Measurements from ENCODE around the gene SETBP1. TPM values are rescaled to one million over a fixed set of nuclear protein-coding genes. Genes with fewer than 3 reads are reported as not detected.

The SETBP1 gene
- total RNA-seq, 1 experiment from 2014 or later: 0.05 TPM

GRCh38 chr18:45046228-45046627 lies 365.5 kb downstream of the SETBP1 start:
- intact Hi-C loops (cut with micrococcal nuclease): no loop called here
- POLR2A ChIA-PET: no interaction called here
- H3K4me2 ChIP-seq (ENCODE audit: low read length): no peak overlapping the region
- ATAC-seq: no peak
- no peaks in the 10 kb centered on the region for H3K9me2 ChIP-seq (ENCODE audit: insufficient read depth)
- no peaks in the 10 kb centered on the region for H3K79me2 ChIP-seq (ENCODE audit: insufficient read depth, low read length)
- no peak overlapping the region for H2AFZ ChIP-seq (ENCODE audit: low read depth, low read length, poor library complexity, severe bottlenecking)
- H3K4me3 ChIP-seq (replicated peaks in 1 of 2; ENCODE audit: low read depth in 1 of 2, low read length in 2 of 2): no peak overlapping the region
- no peaks in the 10 kb centered on the region for H3K36me3 ChIP-seq (ENCODE audit: control insufficient read depth in 1 of 2, insufficient read depth in 2 of 2, low read length in 2 of 2)
- CTCF ChIA-PET: no interaction called here
- H4K20me1 ChIP-seq (ENCODE audit: insufficient read depth): no peaks in the 10 kb centered on the region
- no peak for DNase-seq (ENCODE audit: low read depth, low spot score)
- BruUV-seq (replicated peaks): no TSS peak
- peaks cover 3 to 25% of the 10 kb centered on the region in 2 experiments; a peak in 2 of 4 replicates for H3K9me3 ChIP-seq (ENCODE audit: control insufficient read depth in 1 of 2, insufficient read depth in 1 of 2, low read depth in 1 of 2, low read length in 2 of 2)
- H3K9ac ChIP-seq (ENCODE audit: low read length): no peak overlapping the region
- no peak overlapping the region for H3K27ac ChIP-seq (ENCODE audit: low read depth, low read length)
- H3K27me3 ChIP-seq (ENCODE audit: insufficient read depth, low read length): no peaks in the 10 kb centered on the region
- RAD21 ChIA-PET (ENCODE audit: low non-redundant PET in 1 of 2, low total read pairs in 2 of 2, uncharacterized antibody in 2 of 2, unreplicated experiment in 2 of 2): no interaction called here
- TF ChIP-seq EZH2phosphoT487 (IDR thresholded peaks at IDR 0.05; ENCODE audit: borderline replicate concordance): no peak
- no peak for TF ChIP-seq JUND (IDR thresholded peaks at IDR 0.05)
- TF ChIP-seq SRF (IDR thresholded peaks at IDR 0.05; ENCODE audit: low read depth): no peak
- TF ChIP-seq TCF7L2 (IDR thresholded peaks at IDR 0.05; ENCODE audit: borderline replicate concordance, extremely low read depth, insufficient read depth, insufficient read length): no peak
- no peak for TF ChIP-seq CEBPB (IDR thresholded peaks at IDR 0.05; ENCODE audit: low read depth)
- TF ChIP-seq YY1 (IDR thresholded peaks at IDR 0.05; ENCODE audit: extremely low read depth, insufficient replicate concordance, low read depth, low read length): no peak
- TF ChIP-seq RAD21 (IDR thresholded peaks at IDR 0.05; ENCODE audit: low read depth): no peak
- TF ChIP-seq REST (IDR thresholded peaks at IDR 0.05; ENCODE audit: low read depth): no peak
- TF ChIP-seq ELF1 (IDR thresholded peaks at IDR 0.05; ENCODE audit: borderline replicate concordance, low read depth): no peak
- no peak for TF ChIP-seq CTCF (IDR thresholded peaks at IDR 0.05 in 2 of 3, conservative IDR thresholded peaks at IDR 0.05 in 1 of 3; ENCODE audit: borderline replicate concordance in 1 of 3, insufficient read depth in 1 of 3, low read depth in 2 of 3, low read length in 2 of 3)
- no peak for TF ChIP-seq EZH2 (IDR thresholded peaks at IDR 0.05)
- TF ChIP-seq POLR2AphosphoS5 (IDR thresholded peaks at IDR 0.05; ENCODE audit: low read depth, low read length): no peak
- no peaks in the 10 kb centered on the region for H3K4me1 ChIP-seq (ENCODE audit: control insufficient read depth in 1 of 2, insufficient read depth in 2 of 2, low read length in 2 of 2)
